Liver (tissue), 9 donors: ENCODE data around the gene KCNJ14. TPM values are rescaled to one million over a fixed set of nuclear protein-coding genes. Genes with fewer than 3 reads are reported as not detected.

ENCODE experiments used
- DNase-seq: peaks from one replicate; pipeline ENCODE4 v3.0.0-alpha.2; 2017; ENCODE audit warnings: low spot score
- H3K27ac ChIP-seq, 2 donors: one replicate each; pipeline ENCODE4 v1.7.0; 2013; ENCODE audit warnings: inconsistent platforms in 2 of 2, low read length in 2 of 2, control low read depth in 1 of 2, low read depth in 1 of 2, mild to moderate bottlenecking in 1 of 2
- H3K27me3 ChIP-seq, 4 donors: one replicate each; pipeline versions ENCODE4 v1.6.1 to v1.7.0; 2013; ENCODE audit warnings: low read length in 3 of 4, inconsistent platforms in 1 of 4, mild to moderate bottlenecking in 1 of 4, moderate library complexity in 1 of 4; ENCODE audit not compliant: control insufficient read depth in 4 of 4, insufficient read depth in 4 of 4
- H3K36me3 ChIP-seq, 4 donors: one replicate each; pipeline versions ENCODE4 v1.6.1 to v1.7.0; 2013; ENCODE audit warnings: low read length in 3 of 4, mild to moderate bottlenecking in 3 of 4, low read depth in 1 of 4, moderate library complexity in 1 of 4; ENCODE audit not compliant: control insufficient read depth in 4 of 4, insufficient read depth in 3 of 4
- H3K4me1 ChIP-seq, 4 donors: one replicate each; pipeline versions ENCODE4 v1.6.1 to v1.7.0; 2013; ENCODE audit warnings: low read length in 3 of 4, mild to moderate bottlenecking in 3 of 4, moderate library complexity in 1 of 4; ENCODE audit not compliant: control insufficient read depth in 4 of 4, insufficient read depth in 4 of 4
- H3K4me3 ChIP-seq, 3 donors: one replicate each; pipeline versions ENCODE4 v1.6.1 to v1.7.0; 2013; ENCODE audit warnings: low read length in 3 of 3, control low read depth in 1 of 3, low read depth in 1 of 3, mild to moderate bottlenecking in 1 of 3
- H3K9ac ChIP-seq, 2 donors: one replicate each; pipeline ENCODE4 v1.7.0; 2013; ENCODE audit warnings: low read length in 2 of 2, mild to moderate bottlenecking in 2 of 2, moderate library complexity in 2 of 2, control low read depth in 1 of 2, low read depth in 1 of 2
- H3K9me3 ChIP-seq, 4 donors: one replicate each; pipeline versions ENCODE4 v1.6.1 to v1.7.0; 2013; ENCODE audit warnings: low read length in 3 of 4; ENCODE audit not compliant: control insufficient read depth in 4 of 4
- EGR1 ChIP-seq, 2 donors: IDR thresholded peaks; 2 replicates each; pipeline ENCODE4 v1.6.1; 2016 to 2018; ENCODE audit warnings: antibody characterized with exemption in 2 of 2, low read depth in 2 of 2
- FOXA1 ChIP-seq: IDR thresholded peaks from 2 replicates; pipeline ENCODE4 v1.6.1; 2016; ENCODE audit warnings: antibody characterized with exemption
- FOXA2 ChIP-seq: IDR thresholded peaks from 2 replicates; pipeline ENCODE4 v1.6.1; 2016; ENCODE audit warnings: antibody characterized with exemption
- GABPA ChIP-seq, 2 donors: IDR thresholded peaks in 1 of 2; conservative IDR thresholded peaks in 1 of 2; 2 replicates each; pipeline ENCODE4 v1.6.1; 2016; ENCODE audit warnings: antibody characterized with exemption in 2 of 2, mild to moderate bottlenecking in 1 of 2, moderate library complexity in 1 of 2
- HNF4A ChIP-seq, 2 donors: conservative IDR thresholded peaks; 2 replicates each; pipeline ENCODE4 v1.6.1; 2016; ENCODE audit warnings: antibody characterized with exemption in 2 of 2, mild to moderate bottlenecking in 2 of 2
- HNF4G ChIP-seq: IDR thresholded peaks from 2 replicates; pipeline ENCODE4 v1.6.1; 2016; ENCODE audit warnings: antibody characterized with exemption
- JUND ChIP-seq, 2 donors: IDR thresholded peaks; 2 replicates each; pipeline ENCODE4 v1.6.1; 2016; ENCODE audit warnings: antibody characterized with exemption in 2 of 2
- NR2F2 ChIP-seq: IDR thresholded peaks from 2 replicates; pipeline ENCODE4 v1.6.1; 2016; ENCODE audit warnings: antibody characterized with exemption
- RAD21 ChIP-seq, 2 donors: IDR thresholded peaks; 2 replicates each; pipeline ENCODE4 v1.6.1; 2016; ENCODE audit warnings: antibody characterized with exemption in 2 of 2, mild to moderate bottlenecking in 2 of 2
- REST ChIP-seq: IDR thresholded peaks from 2 replicates; pipeline ENCODE4 v1.6.1; 2016; ENCODE audit warnings: antibody characterized with exemption, mild to moderate bottlenecking
- RXRA ChIP-seq, 2 donors: IDR thresholded peaks; 2 replicates each; pipeline ENCODE4 v1.6.1; 2017 to 2018; ENCODE audit warnings: antibody characterized with exemption in 2 of 2, mild to moderate bottlenecking in 1 of 2
- SP1 ChIP-seq: IDR thresholded peaks from 2 replicates; pipeline ENCODE4 v1.6.1; 2018; ENCODE audit warnings: antibody characterized with exemption, mild to moderate bottlenecking
- TAF1 ChIP-seq: conservative IDR thresholded peaks from 2 replicates; pipeline ENCODE4 v1.6.1; 2016; ENCODE audit warnings: antibody characterized with exemption, mild to moderate bottlenecking
- YY1 ChIP-seq: IDR thresholded peaks from 2 replicates; pipeline ENCODE4 v1.6.1; 2016; ENCODE audit warnings: antibody characterized with exemption, mild to moderate bottlenecking
- ZBTB33 ChIP-seq: IDR thresholded peaks from 2 replicates; pipeline ENCODE4 v1.6.1; 2016; ENCODE audit warnings: antibody characterized with exemption
- WGBS: extraction: QIAGEN DNeasy Blood & Tissue Kit; methylation state at CpG from one replicate; pipeline ENCODE4 v1.1.7; 2013; 5-methylcytosine and 5-hydroxymethylcytosine counted together
- polyA plus RNA-seq, 2 donors: library from polyadenylated mRNA; stranded (reverse) in 1 of 2; unstranded in 1 of 2; fragments of 200-250 nt in 1 of 2; fragments of >200 nt in 1 of 2; fragmentation: Nextera tagmentation in 1 of 2; extraction: Ambion mirVana in 1 of 2; gene quantifications; one replicate each; pipeline versions ENCODE4 v1.2.1 to v1.2.3, GENCODE V29; 2013 to 2015
- total RNA-seq, 2 donors: library from RNA; depleted of rRNA; stranded (reverse); fragments of >200 nt; gene quantifications; one replicate each; pipeline ENCODE4 v1.2.3, GENCODE V29; 2014
- TF ChIP-seq, protein P1 (sequence below): IDR thresholded peaks from 2 replicates; pipeline ENCODE4 v1.6.1; 2016; ENCODE audit warnings: antibody characterized with exemption
- TF ChIP-seq, protein P2 (sequence below): fragments of 150-350 bp; IDR thresholded peaks from 2 replicates; pipeline ENCODE4 v1.5.1; 2017; ENCODE audit warnings: improper control_type of control experiment, low read depth, low read length; ENCODE audit not compliant: missing input control
- TF ChIP-seq, protein P3 (sequence below): IDR thresholded peaks from 2 replicates; pipeline ENCODE4 v1.6.1; 2016; ENCODE audit warnings: antibody characterized with exemption
- donor health status: healthy.
- donor health status: healthy.
- donor health status: healthy.
- donor health status: healthy.
- donor health status: healthy.

Gene KCNJ14
- total and polyA plus RNA-seq, 4 donors = 0.06 to 0.92 (median 0.17) TPM

DNA sequence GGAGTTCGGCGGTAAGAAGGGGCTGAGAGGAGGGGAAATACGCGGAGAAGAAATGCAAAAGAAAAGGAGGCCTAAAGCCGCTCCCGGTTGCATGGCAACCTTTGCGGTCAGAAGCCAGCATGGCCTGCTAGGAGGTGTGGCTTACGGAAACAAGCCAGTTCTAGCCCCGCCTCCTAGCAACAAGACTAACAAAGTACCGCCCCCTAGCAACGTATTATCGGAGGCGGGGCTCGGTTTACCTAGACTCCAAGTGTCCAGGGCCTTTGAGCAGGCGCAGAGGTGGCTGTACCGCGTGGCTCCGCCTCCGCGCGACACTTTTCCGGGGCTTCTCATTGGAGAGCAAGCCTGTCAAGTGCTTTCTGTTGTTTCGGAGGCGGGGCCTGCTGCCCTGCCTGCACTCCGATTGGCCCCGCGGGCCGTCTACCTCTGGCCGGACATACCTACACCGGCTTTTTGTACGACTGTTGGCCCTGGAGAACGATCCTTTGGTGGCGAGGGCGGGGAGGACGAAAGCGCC is 13.5 kb downstream of the KCNJ14 start:
- peaks cover 3 to 15% (median 11%) of the 10 kb centered on the region in 4 donors for H3K36me3 ChIP-seq
- under 1% methylated on average over 36 of the region's 36 CpGs for WGBS
- H3K27me3 ChIP-seq = no peaks in the 10 kb centered on the region
- H3K9me3 ChIP-seq = no peaks in the 10 kb centered on the region
- peaks cover 4 to 26% (median 19%) of the 10 kb centered on the region in 4 donors for H3K4me1 ChIP-seq
- TF ChIP-seq ZBTB33 (no peak), GABPA (IDR thresholded peaks at IDR 0.05 in 1 of 2, conservative IDR thresholded peaks at IDR 0.05 in 1 of 2) (peak in 1 of 2 donors; percentile 82), HNF4A (conservative IDR thresholded peaks at IDR 0.05) (peak in 1 of 2 donors; percentile 31), FOXA1 (no peak), NR2F2 (no peak), YY1 (peak; percentile 75), HNF4G (no peak), JUND (IDR thresholded peaks at IDR 0.05) (no peak), REST (no peak), FOXA2 (no peak), RAD21 (IDR thresholded peaks at IDR 0.05) (no peak), EGR1 (IDR thresholded peaks at IDR 0.05; ENCODE audit: low read depth in 2 of 2) (peak in 1 of 2 donors; percentile 54), RXRA (IDR thresholded peaks at IDR 0.05) (peak in 1 of 2 donors; percentile 43), TAF1 (peak; percentile 62), SP1 (peak; percentile 97)
- TF ChIP-seq, protein P1, sequence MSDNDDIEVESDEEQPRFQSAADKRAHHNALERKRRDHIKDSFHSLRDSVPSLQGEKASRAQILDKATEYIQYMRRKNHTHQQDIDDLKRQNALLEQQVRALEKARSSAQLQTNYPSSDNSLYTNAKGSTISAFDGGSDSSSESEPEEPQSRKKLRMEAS = no peak
- TF ChIP-seq, protein P2, sequence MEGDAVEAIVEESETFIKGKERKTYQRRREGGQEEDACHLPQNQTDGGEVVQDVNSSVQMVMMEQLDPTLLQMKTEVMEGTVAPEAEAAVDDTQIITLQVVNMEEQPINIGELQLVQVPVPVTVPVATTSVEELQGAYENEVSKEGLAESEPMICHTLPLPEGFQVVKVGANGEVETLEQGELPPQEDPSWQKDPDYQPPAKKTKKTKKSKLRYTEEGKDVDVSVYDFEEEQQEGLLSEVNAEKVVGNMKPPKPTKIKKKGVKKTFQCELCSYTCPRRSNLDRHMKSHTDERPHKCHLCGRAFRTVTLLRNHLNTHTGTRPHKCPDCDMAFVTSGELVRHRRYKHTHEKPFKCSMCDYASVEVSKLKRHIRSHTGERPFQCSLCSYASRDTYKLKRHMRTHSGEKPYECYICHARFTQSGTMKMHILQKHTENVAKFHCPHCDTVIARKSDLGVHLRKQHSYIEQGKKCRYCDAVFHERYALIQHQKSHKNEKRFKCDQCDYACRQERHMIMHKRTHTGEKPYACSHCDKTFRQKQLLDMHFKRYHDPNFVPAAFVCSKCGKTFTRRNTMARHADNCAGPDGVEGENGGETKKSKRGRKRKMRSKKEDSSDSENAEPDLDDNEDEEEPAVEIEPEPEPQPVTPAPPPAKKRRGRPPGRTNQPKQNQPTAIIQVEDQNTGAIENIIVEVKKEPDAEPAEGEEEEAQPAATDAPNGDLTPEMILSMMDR = no peak
- TF ChIP-seq, protein P3, sequence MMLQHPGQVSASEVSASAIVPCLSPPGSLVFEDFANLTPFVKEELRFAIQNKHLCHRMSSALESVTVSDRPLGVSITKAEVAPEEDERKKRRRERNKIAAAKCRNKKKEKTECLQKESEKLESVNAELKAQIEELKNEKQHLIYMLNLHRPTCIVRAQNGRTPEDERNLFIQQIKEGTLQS = no peak
- peak overlapping the region; percentile 71 to 89 (median 87) for H3K4me3 ChIP-seq
- peak overlapping the region; percentile 70 to 79 for H3K27ac ChIP-seq
- peak overlapping the region in 1 of 2 donors; percentile 67 for H3K9ac ChIP-seq
- DNase-seq = peak; percentile 99
